Upper lobe of left lung (tissue), 6 donors: ENCODE data around the gene MACROD2. TPM values are rescaled to one million over a fixed set of nuclear protein-coding genes. Genes with fewer than 3 reads are reported as not detected.
"Not testable (repeated sequence)": the region's sequence is repeated elsewhere in the genome, so short reads cannot be mapped to it uniquely, and the experiment has no call there.

Experiments used
- ATAC-seq, 2 donors: fragments of 200-7000 bp; cut with Tn5 transposase; one replicate each; pipeline ENCODE4 v1.9.1; 2022; ENCODE audit warnings: mild to moderate bottlenecking in 2 of 2, moderate library complexity in 2 of 2; ENCODE audit not compliant: low FRiP score in 2 of 2
- DNase-seq, 2 donors: peaks; one replicate each; pipeline ENCODE4 v3.0.0-alpha.2; 2019 to 2020
- H3K27ac ChIP-seq, 4 donors: fragments of 200-600 bp; sonication (generic); one replicate each; pipeline ENCODE4 v1.5.1; 2016 to 2019
- H3K27me3 ChIP-seq, 4 donors: fragments of 200-600 bp; sonication (generic); one replicate each; pipeline ENCODE4 v1.5.1; 2017 to 2019
- H3K36me3 ChIP-seq, 4 donors: fragments of 200-600 bp; sonication (generic); one replicate each; pipeline ENCODE4 v1.5.1; 2016 to 2019
- H3K4me1 ChIP-seq, 4 donors: fragments of 200-600 bp; sonication (generic); one replicate each; pipeline ENCODE4 v1.5.1; 2018 to 2019
- H3K4me3 ChIP-seq, 4 donors: fragments of 200-600 bp; sonication (generic); one replicate each; pipeline ENCODE4 v1.5.1; 2017 to 2019; ENCODE audit warnings: mild to moderate bottlenecking in 2 of 4, moderate library complexity in 1 of 4
- H3K9me3 ChIP-seq, 4 donors: fragments of 200-600 bp; sonication (generic); one replicate each; pipeline ENCODE4 v1.5.1; 2018 to 2019
- CTCF ChIP-seq, 6 experiments: fragments of 450-650 bp in 4 of 6; fragments of 200-600 bp in 2 of 6; sonication (generic) in 2 of 6; IDR thresholded peaks; one replicate each; pipeline ENCODE4 v1.5.1; 2016 to 2019; ENCODE audit warnings: antibody characterized with exemption in 6 of 6
- EP300 ChIP-seq, 4 donors: sonication (generic); formaldehyde crosslinking; IDR thresholded peaks; one replicate each; pipeline ENCODE4 v1.5.1; 2017; ENCODE audit warnings: antibody characterized with exemption in 4 of 4, control low read depth in 2 of 4
- POLR2A ChIP-seq, 4 donors: fragments of 450-650 bp; IDR thresholded peaks; one replicate each; pipeline ENCODE4 v1.5.1; 2016 to 2017; ENCODE audit warnings: antibody characterized with exemption in 4 of 4, mild to moderate bottlenecking in 2 of 4
- POLR2AphosphoS5 ChIP-seq, 2 donors: sonication (generic); formaldehyde crosslinking; IDR thresholded peaks; one replicate each; pipeline ENCODE4 v1.5.1; 2017; ENCODE audit warnings: antibody characterized with exemption in 2 of 2
- WGBS, 2 donors: methylation state at CpG; one replicate each; pipeline ENCODE4 v1.1.5; 2017 to 2018; 5-methylcytosine and 5-hydroxymethylcytosine counted together
- total RNA-seq, 6 donors: library from RNA; depleted of rRNA in 4 of 6; stranded (reverse); fragments of >200 nt in 4 of 6; gene quantifications; one replicate each; pipeline versions ENCODE4 v1.1.0 to v1.2.1, GENCODE V29; 2016 to 2021
- donor health status: DM: no; HTN: no; CAD: no; lungs with moderate emphysema.
- donor health status: DM: no; HTN: yes; CAD: no; lungs with severe emphysema.

MACROD2 gene
- total RNA-seq, 6 donors from 2014 or later, result 20.7 to 84.3 (median 36.3) TPM

GRCh38 chr20:14245368-14245970, 250.2 kb downstream of the MACROD2 start:
- Histone ChIP-seq H3K9me3 (no peaks in the 10 kb centered on the region), H3K36me3 (no peaks in the 10 kb centered on the region), H3K4me3 (no peak overlapping the region), H3K27ac (no peak overlapping the region), H3K4me1 (no peaks in the 10 kb centered on the region), H3K27me3 (no peaks in the 10 kb centered on the region)
- TF ChIP-seq EP300 (IDR thresholded peaks at IDR 0.05) (no peak), POLR2A (IDR thresholded peaks at IDR 0.05) (no peak)
- ATAC-seq (no peak), DNase-seq (no peak)
- 50 to 72% methylated on average over 1 of the region's 1 CpG for WGBS, 2 donors

- H3K27ac ChIP-seq, result no peak overlapping the region
- H3K4me1 ChIP-seq, result no peaks in the 10 kb centered on the region
- no peaks in the 10 kb centered on the region for H3K9me3 ChIP-seq
- no peak overlapping the region for H3K4me3 ChIP-seq
- WGBS, 2 donors, result 59 to 93% methylated on average over 1 of the region's 1 CpG
- no peak for DNase-seq
- no peak for ATAC-seq
- no peaks in the 10 kb centered on the region for H3K27me3 ChIP-seq
- H3K36me3 ChIP-seq, result no peaks in the 10 kb centered on the region
- TF ChIP-seq POLR2AphosphoS5 (IDR thresholded peaks at IDR 0.05), result no peak
- no peak for TF ChIP-seq EP300 (IDR thresholded peaks at IDR 0.05)
- no peak for TF ChIP-seq POLR2A (IDR thresholded peaks at IDR 0.05)
- TF ChIP-seq CTCF (IDR thresholded peaks at IDR 0.05), result no peak
Measured at GRCh38 chr20:14259689-14260088, 264.4 kb downstream of the MACROD2 start.

GRCh38 chr20:14260367-14260766, 265.1 kb downstream of the MACROD2 start:
- H3K9me3 ChIP-seq, result no peaks in the 10 kb centered on the region
- DNase-seq, result no peak
- ATAC-seq, result peak in 1 of 2 donors; percentile 31
- H3K4me3 ChIP-seq, result no peak overlapping the region
- TF ChIP-seq CTCF (IDR thresholded peaks at IDR 0.05) (no peak), POLR2A (IDR thresholded peaks at IDR 0.05) (no peak), POLR2AphosphoS5 (IDR thresholded peaks at IDR 0.05) (no peak), EP300 (IDR thresholded peaks at IDR 0.05) (no peak)
- no peaks in the 10 kb centered on the region for H3K4me1 ChIP-seq
- no peaks in the 10 kb centered on the region for H3K27me3 ChIP-seq
- H3K36me3 ChIP-seq, result no peaks in the 10 kb centered on the region
- H3K27ac ChIP-seq, result no peak overlapping the region
- 83 to 91% methylated on average over 1 of the region's 1 CpG for WGBS, 2 donors

GRCh38 chr20:14264869-14265268, 269.6 kb downstream of the MACROD2 start:
- no peaks in the 10 kb centered on the region for H3K36me3 ChIP-seq
- ATAC-seq (no peak), DNase-seq (no peak)
- H3K4me3 ChIP-seq, result no peak overlapping the region
- TF ChIP-seq POLR2AphosphoS5 (IDR thresholded peaks at IDR 0.05) (no peak), POLR2A (IDR thresholded peaks at IDR 0.05) (no peak), EP300 (IDR thresholded peaks at IDR 0.05) (no peak), CTCF (IDR thresholded peaks at IDR 0.05) (no peak)
- H3K27ac ChIP-seq, result no peak overlapping the region
- H3K27me3 ChIP-seq, result no peaks in the 10 kb centered on the region
- H3K4me1 ChIP-seq, result no peaks in the 10 kb centered on the region
- no peaks in the 10 kb centered on the region for H3K9me3 ChIP-seq

GRCh38 chr20:14266246-14266645, 270.9 kb downstream of the MACROD2 start:
- no peak overlapping the region for H3K4me3 ChIP-seq
- no peaks in the 10 kb centered on the region for H3K4me1 ChIP-seq
- TF ChIP-seq CTCF (IDR thresholded peaks at IDR 0.05) (no peak), EP300 (IDR thresholded peaks at IDR 0.05) (no peak), POLR2A (IDR thresholded peaks at IDR 0.05) (no peak), POLR2AphosphoS5 (IDR thresholded peaks at IDR 0.05) (no peak)
- H3K36me3 ChIP-seq, result no peaks in the 10 kb centered on the region
- DNase-seq, result no peak
- no peak for ATAC-seq
- no peaks in the 10 kb centered on the region for H3K27me3 ChIP-seq
- no peaks in the 10 kb centered on the region for H3K9me3 ChIP-seq
- H3K27ac ChIP-seq, result no peak overlapping the region

- peak in 1 of 2 donors; percentile 46 for DNase-seq
- H3K36me3 ChIP-seq, H3K4me1 ChIP-seq, H3K27ac ChIP-seq, H3K27me3 ChIP-seq, ATAC-seq, H3K9me3 ChIP-seq, H3K4me3 ChIP-seq: not testable (repeated sequence)
- 96 to 99% methylated on average over 9 of the region's 9 CpGs for WGBS, 2 donors
Measured at GRCh38 chr20:14270751-14271150, 275.4 kb downstream of the MACROD2 start.
